ENCODE data around the gene HEBP2. TPM values are rescaled to one million over a fixed set of nuclear protein-coding genes. Genes with fewer than 3 reads are reported as not detected.

Gene HEBP2
- total and polyA plus RNA-seq, 2 of the 13 experiments (the other 11 are each of a cell fraction or from before 2014, with no cell fraction given) = 16.0 to 72.8 TPM

DNA sequence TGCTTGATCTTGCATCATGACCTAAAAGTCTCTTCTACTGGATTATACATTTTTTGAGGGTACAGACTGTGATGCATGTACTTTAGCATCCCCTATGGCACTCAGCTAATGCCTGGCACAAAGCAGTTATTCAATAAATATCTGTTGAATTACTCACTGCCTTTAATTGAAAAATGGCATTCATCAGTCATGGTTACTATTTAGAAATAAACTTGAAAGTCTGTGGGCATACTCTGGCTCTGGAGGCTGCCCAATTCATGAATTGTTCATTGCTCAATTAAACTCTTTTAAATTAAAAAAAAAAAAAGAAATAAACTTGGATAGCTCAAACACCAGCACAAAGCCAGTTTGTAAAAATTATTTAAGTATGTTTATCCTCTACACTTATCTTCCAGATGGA lies 40.0 kb downstream of the HEBP2 start (continued):
- TF ChIP-seq THAP9 (CRISPR knock-in tag; IDR thresholded peaks at IDR 0.05; ENCODE audit: borderline replicate concordance) (no peak), NONO (IDR thresholded peaks at IDR 0.05) (no peak), NONO (CRISPR knock-in tag; conservative IDR thresholded peaks at IDR 0.05) (no peak), CENPT (CRISPR knock-in tag; IDR thresholded peaks at IDR 0.05; ENCODE audit: low read depth) (no peak)

- TF ChIP-seq THRA (CRISPR knock-in tag; IDR thresholded peaks at IDR 0.05; ENCODE audit: borderline replicate concordance) (no peak), CAMTA2 (CRISPR knock-in tag; IDR thresholded peaks at IDR 0.05; ENCODE audit: borderline replicate concordance) (no peak), TAF15 (IDR thresholded peaks at IDR 0.05; ENCODE audit: low read depth, low read length, poor library complexity, severe bottlenecking) (no peak), ZNF883 (CRISPR knock-in tag; IDR thresholded peaks at IDR 0.05; ENCODE audit: not compliant biosample characterization) (no peak)
- TF ChIP-seq, protein P1, sequence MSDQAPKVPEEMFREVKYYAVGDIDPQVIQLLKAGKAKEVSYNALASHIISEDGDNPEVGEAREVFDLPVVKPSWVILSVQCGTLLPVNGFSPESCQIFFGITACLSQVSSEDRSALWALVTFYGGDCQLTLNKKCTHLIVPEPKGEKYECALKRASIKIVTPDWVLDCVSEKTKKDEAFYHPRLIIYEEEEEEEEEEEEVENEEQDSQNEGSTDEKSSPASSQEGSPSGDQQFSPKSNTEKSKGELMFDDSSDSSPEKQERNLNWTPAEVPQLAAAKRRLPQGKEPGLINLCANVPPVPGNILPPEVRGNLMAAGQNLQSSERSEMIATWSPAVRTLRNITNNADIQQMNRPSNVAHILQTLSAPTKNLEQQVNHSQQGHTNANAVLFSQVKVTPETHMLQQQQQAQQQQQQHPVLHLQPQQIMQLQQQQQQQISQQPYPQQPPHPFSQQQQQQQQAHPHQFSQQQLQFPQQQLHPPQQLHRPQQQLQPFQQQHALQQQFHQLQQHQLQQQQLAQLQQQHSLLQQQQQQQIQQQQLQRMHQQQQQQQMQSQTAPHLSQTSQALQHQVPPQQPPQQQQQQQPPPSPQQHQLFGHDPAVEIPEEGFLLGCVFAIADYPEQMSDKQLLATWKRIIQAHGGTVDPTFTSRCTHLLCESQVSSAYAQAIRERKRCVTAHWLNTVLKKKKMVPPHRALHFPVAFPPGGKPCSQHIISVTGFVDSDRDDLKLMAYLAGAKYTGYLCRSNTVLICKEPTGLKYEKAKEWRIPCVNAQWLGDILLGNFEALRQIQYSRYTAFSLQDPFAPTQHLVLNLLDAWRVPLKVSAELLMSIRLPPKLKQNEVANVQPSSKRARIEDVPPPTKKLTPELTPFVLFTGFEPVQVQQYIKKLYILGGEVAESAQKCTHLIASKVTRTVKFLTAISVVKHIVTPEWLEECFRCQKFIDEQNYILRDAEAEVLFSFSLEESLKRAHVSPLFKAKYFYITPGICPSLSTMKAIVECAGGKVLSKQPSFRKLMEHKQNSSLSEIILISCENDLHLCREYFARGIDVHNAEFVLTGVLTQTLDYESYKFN (CRISPR knock-in tag; conservative IDR thresholded peaks at IDR 0.05) = no peak
- no peaks in the 10 kb centered on the region for H3K79me2 ChIP-seq (ENCODE audit: insufficient read depth, low read length)
- ChIA-PET CTCF (ENCODE audit: low intra/inter-chr PET ratio, low total read pairs) (no interaction called here), POLR2A (no interaction called here)
- FAIRE-seq = no peak
- H3K4me1 ChIP-seq (ENCODE audit: insufficient read depth, low read length) = peaks cover 5% of the 10 kb centered on the region
- no peak overlapping the region for H3K9ac ChIP-seq (ENCODE audit: insufficient read depth, low read depth, low read length)
- in situ Hi-C loops (cut with HindIII; ENCODE audit: extremely low pct_ligation_motif_present, low pct_unique_long_range_greater_than_20kb) (no loop called here), intact Hi-C loops (cut with micrococcal nuclease; ENCODE audit: unreplicated experiment) (no loop called here)
- 98% methylated on average over 6 of the region's 6 CpGs for WGBS (ENCODE audit: low lambda C conversion rate)
- DNase-seq (ENCODE audit: low spot score) = no peak
- no peak overlapping the region for H3K27ac ChIP-seq (ENCODE audit: extremely low read length, insufficient read depth, low read length)
- peaks cover 11 to 74% of the 10 kb centered on the region in 2 experiments for H3K36me3 ChIP-seq (replicated peaks in 1 of 2; ENCODE audit: control insufficient read depth in 1 of 2, insufficient read depth in 2 of 2, low read length in 2 of 2)
- H3K9me3 ChIP-seq (ENCODE audit: low read length) = no peaks in the 10 kb centered on the region
- no peaks in the 10 kb centered on the region for H3K27me3 ChIP-seq (ENCODE audit: control insufficient read depth in 1 of 2, insufficient read depth in 2 of 2, low read length in 2 of 2)
- H3K4me3 ChIP-seq (replicated peaks in 1 of 3; ENCODE audit: insufficient read depth in 1 of 3, low read depth in 2 of 3, low read length in 3 of 3) = no peak overlapping the region
- H4K20me1 ChIP-seq (ENCODE audit: insufficient read depth, low read length) = no peaks in the 10 kb centered on the region
- ATAC-seq = no peak
- no TSS peak for BruUV-seq (replicated peaks)
- no peak overlapping the region for H3K4me2 ChIP-seq (ENCODE audit: low read depth, low read length)
- H2AFZ ChIP-seq (ENCODE audit: low read length) = no peak overlapping the region
Observed at GRCh38 chr6:138446821-138447220, 42.8 kb downstream of the HEBP2 start.
